Stimulated activated CD8-positive, alpha-beta memory T cell treated with anti-CD3 and anti-CD28 coated beads, Interleukin-4, amount 100 ng/mL, for 24 hours (primary cell): ENCODE measurements around the gene ERBIN.
"Not testable (repeated sequence)": the region's sequence is repeated elsewhere in the genome, so short reads cannot be mapped to it uniquely, and the experiment has no call there.

Experiments
- DNase-seq: peaks from one replicate; pipeline ENCODE4 v3.0.0-alpha.2; 2020; ENCODE audit warnings: low read depth

Gene ERBIN

GRCh38 chr5:65919773-65920172, 6.6 kb upstream of the ERBIN start:
- DNase-seq: no peak

DNA sequence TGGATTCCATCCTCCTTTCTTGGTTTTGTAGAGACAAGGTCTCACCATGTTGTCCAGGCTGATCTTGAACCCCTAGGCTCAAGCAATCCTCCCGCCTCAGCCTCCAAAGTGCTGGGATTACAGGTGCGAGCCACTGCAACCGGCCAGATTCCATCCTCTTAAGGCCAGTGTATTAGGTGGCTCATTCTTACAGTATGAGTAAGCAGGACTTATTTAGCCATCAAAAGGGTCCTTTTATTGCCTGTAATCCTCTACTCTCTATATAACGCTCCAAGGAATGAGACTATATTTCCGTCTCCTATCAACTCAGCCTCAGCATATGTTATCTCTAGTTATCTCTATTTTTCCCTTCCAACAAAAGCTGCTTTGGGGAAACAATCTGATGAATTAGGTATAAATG, 3.0 kb upstream of the ERBIN start:
- no peak for DNase-seq

DNA sequence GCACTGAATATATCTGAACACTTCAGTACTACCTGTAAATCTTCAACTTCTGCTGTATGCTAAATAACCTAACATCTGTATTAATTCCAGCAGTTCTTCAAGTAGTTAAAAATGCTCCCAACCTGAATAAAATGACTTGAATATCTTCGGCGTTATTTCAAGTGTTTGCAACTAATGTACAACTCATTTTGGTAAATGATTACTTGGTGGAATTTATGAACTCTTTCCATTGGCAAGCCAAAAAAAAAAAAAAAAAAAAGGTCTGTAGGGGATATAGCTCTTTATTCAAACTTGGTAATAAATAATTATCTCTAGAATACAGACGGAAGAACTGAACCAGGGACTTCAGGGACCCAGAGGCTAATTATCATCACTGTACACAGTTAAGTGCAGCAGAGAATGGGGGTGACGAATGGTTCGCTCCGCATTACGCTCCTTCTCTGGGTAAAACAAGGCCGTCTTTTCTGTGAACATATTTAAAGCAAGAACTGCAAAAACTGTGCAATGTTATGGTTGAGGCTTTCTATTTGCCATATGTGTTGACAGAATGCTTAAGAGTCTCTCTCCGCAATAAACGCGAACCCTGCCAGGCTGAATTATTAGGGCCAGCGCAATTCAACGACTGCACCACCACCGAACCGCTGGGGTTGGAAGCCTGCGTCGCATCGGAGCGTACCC, 1.9 kb upstream of the ERBIN start:
- no peak for DNase-seq

DNA sequence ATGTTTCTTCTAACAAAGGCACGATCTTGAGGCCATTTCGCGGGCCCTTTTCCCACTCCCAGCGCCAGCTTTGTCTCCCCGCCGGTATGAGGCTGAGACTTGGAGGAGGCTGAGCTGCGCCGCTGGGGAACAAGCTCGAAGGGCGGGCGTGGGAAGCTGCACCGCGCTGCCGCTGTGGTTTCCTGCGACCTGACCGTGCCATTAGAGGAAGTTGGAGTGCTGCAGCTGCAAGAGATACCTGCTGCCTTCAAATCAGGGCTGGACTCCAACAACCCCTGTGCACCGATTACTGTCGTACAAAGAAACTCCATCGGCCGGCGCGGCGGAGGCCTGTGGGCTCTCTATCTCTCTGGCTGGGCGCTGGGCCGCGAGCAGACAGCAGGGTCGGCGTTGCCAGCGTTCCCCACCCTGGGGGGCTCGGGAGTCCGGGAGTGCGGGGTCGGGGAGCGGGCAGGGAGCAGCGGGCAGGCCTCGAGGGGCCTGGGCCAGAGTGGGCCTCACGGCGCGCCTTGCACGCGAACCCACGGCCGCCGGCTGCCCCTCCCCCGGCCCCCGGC, 1.3 kb upstream of the ERBIN start:
- peak; percentile 53 for DNase-seq

GRCh38 chr5:65925601-65926275, 637 bp upstream of the ERBIN start:
- DNase-seq: peak; percentile 62

DNA sequence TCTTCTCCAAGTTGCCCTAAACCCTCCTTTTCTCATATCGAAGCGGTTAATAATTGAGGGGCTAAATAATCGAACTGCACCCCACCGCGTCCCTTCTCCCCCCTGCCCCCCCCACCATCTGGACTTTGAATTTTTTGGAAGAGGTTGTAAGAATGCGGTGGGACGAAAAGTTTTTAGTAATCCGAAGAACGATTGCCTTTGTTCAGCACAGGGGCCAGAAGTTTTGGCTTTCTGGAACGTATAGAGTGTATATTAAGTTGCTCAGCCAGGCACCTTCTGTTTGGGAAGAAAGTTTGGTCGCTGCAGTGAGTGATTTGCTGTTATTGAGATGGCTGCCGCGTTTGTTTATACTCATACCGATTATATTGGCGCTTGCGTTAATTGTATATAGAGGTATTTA, 518 bp downstream of the ERBIN start:
- no peak for DNase-seq

DNA sequence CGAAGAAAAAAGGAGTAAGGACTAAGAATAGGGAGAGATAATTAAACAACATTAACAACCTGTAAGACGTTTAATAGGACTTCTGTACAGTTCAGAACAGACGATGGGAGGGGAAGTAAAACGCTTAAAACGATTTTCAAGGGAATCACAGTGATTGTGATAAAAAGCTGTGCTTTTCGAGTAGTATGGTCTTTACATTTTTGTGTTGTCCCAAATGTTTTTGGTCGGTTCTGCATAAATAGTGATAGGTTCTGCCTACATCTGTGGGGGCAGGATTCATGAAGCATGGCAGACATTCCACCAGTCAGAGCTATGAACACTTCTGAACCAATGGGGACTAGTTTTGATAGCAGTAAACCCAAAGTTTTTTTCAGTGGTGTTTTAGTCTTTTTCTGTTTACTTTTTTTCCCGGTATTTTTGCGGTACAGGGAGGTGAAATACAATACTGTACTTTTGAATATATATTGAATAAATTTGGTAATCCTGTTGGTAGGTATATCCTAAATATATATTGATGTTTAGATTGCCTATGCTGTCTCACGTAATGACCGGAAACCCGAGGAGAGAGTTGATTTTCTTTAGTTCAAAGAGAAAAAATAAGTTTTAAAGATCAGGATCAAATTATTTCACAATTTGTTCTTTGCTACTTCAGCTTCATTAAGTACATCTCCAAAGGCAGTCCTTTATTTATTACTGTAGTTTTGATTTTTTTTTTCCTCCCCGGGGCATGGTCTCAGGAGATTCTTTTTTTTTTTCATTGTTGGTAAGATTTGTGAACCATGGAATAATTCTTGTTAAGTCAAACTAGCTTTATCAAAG, 1.3 kb downstream of the ERBIN start:
- no peak for DNase-seq

DNA sequence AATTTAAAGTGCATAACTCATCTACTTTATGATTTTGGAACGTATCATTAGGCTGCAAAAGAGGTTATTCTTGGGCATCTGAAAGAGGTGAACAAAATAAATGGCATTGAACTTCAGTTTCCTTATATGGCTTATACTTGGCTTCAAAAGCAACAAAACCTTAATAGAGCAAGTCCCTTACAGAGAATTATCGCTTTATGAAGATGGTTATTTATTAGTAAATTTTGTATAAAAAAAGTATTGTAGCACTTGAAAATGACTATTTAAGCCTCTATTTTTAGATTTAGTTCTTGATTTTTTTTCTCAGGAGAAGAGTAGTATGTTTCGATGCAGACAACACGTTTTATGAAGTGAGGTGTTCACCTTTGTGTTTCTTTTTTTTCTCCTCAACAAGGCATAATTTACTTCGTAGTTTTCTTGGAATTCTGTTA, 2.0 kb downstream of the ERBIN start:
- DNase-seq: no peak

- DNase-seq: no peak
These were observed 2.5 kb downstream of the ERBIN start for GRCh38 chr5:65928860-65929259.

DNA sequence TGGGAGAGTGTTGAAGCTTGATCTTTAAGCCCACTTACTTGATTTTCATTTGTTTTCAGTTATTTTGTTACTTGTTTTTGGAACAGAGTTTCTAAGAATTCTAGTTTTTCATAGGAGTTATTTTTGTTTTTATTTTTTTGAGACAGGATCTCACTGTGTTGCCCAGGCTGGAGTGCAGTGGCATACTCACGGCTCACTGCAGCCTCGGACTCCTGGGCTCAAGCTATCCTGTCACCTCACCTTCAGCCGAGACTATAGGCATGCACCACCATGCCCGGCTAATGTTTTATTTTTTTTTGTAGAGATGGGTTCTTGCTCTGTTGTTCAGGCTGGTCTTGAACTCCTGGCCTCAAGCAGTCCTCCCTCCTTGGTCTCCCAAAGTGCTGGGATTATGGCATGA, 6.3 kb downstream of the ERBIN start:
- no peak for DNase-seq

GRCh38 chr5:65933295-65933694, 6.9 kb downstream of the ERBIN start:
- DNase-seq: no peak

DNA sequence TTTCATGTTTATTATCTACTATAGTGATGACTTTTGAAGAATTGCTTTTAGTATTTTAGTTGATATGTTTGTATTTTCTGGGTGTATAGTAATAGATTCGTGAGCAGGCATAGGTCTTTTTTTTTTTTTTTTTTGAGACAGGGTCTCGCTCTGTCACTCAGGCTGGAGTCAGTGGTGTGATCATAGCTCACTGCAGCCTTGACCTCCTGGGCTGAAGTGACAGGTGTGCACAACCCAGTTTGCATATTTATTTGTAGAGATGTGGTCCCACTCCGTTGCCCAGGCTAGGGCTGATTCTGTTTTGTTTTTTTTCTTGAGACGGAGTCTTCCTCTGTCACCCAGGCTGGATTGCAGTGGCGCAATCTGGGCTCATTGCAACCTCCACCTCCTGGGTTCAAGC, 11.9 kb downstream of the ERBIN start:
- DNase-seq: no peak

DNA sequence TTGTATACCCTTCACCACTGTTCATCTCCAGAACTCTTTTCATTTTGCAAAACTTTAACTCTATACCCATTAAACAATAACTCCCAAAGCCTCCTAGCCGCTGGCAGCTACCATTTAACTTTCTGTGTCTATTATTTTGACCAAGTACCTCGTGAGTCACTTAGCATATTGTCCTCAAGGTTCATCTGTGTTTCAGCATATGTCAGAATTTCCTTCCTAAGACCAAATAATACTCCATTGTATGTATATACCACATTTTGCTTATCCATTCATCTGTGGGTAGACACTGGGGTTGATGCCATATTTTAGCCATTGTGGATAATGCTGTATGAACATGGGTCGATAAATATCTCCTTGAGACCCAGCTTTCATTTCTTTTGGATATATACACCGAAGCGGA, 17.4 kb downstream of the ERBIN start:
- DNase-seq: no peak

- DNase-seq: no peak
These were observed 19.9 kb downstream of the ERBIN start for GRCh38 chr5:65946198-65946745.

GRCh38 chr5:65948115-65948747, 21.9 kb downstream of the ERBIN start:
- DNase-seq: no peak

GRCh38 chr5:65951330-65951729, 25.0 kb downstream of the ERBIN start:
- DNase-seq: no peak

GRCh38 chr5:65952259-65952658, 25.9 kb downstream of the ERBIN start:
- DNase-seq: no peak

- DNase-seq: no peak
These were observed 27.8 kb downstream of the ERBIN start for GRCh38 chr5:65954200-65954599.

DNA sequence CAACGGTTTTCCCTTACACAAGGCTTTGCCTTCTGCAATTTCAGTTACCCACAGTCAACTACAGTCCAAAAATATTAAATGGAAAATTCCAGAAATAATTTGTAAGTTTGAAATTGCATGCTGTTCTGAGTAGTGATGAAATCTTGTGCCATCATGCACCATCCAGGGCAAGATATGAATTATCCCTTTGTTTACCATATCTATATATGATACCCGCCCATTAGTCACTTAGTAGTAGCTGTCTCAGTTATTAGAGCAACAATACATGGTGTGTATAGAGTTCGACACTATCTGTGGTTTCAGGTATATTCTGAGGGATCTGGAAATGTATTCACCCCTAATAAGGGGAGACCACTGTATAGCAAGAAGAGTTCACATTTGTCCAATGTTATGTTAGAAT, 29.4 kb downstream of the ERBIN start:
- DNase-seq: no peak

- DNase-seq: not testable (repeated sequence)
These were observed 31.3 kb downstream of the ERBIN start for GRCh38 chr5:65957703-65958102.

DNA sequence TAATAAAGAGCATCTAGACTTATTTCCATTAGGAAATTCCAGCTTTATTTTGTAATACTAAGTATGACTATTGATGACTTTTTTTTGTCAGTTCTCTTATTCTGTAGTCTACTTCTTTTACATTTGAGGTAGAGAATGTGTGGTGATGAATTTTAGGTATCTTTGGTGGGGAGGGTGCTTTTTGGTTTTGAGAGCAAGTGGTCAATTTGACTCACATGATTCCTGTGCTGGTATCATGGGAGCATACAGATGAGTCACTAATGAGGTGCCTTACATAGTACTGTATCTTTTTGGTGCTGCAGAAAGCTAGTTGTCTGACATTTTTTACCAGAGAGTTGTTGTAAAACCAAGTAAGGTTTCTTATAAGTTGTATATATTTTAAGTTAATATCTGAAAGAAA, 35.3 kb downstream of the ERBIN start:
- DNase-seq: no peak
